HG02973 (cell line): ENCODE results near the gene NEU2.
"Not testable (repeated sequence)": the region's sequence is repeated elsewhere in the genome, so short reads cannot be mapped to it uniquely, and the experiment has no call there.

Experiments
- ATAC-seq: cut with Tn5 transposase; IDR thresholded peaks from one replicate; pipeline ENCODE4 v1.9.1; 2021; ENCODE audit warnings: moderate library complexity; ENCODE audit not compliant: unreplicated experiment

Gene NEU2

GRCh38 chr2:233010569-233011267 lies 21.8 kb upstream of the NEU2 start:
- no peak for ATAC-seq

- ATAC-seq = no peak
These were observed 21.2 kb upstream of the NEU2 start for GRCh38 chr2:233011268-233011650.

- ATAC-seq = no peak
These were observed 20.8 kb upstream of the NEU2 start for GRCh38 chr2:233011702-233012131.

- ATAC-seq = no peak
These were observed 20.0 kb upstream of the NEU2 start for GRCh38 chr2:233012301-233012971.

GRCh38 chr2:233013027-233013461 lies 19.4 kb upstream of the NEU2 start, which contains the start of gene NGEF:
Gene NGEF, minus strand, starts transcription at chr2:233013256. Its CDS starts 38,366 bp downstream, at chr2:232974890.
- no peak for ATAC-seq

- ATAC-seq = no peak
These were observed 18.8 kb upstream of the NEU2 start for GRCh38 chr2:233013650-233014049.

GRCh38 chr2:233015019-233015645 lies 17.3 kb upstream of the NEU2 start:
- no peak for ATAC-seq

- no peak for ATAC-seq
These were observed 14.5 kb upstream of the NEU2 start for GRCh38 chr2:233017947-233018346.

- not testable (repeated sequence) for ATAC-seq
These were observed 12.9 kb upstream of the NEU2 start for GRCh38 chr2:233019610-233020009.

- ATAC-seq = no peak
These were observed 12.0 kb upstream of the NEU2 start for GRCh38 chr2:233020454-233020853.

GRCh38 chr2:233021771-233022170 lies 10.7 kb upstream of the NEU2 start:
- ATAC-seq = no peak

- no peak for ATAC-seq
These were observed 9.9 kb upstream of the NEU2 start for GRCh38 chr2:233022561-233022960.

- no peak for ATAC-seq
These were observed 9.3 kb upstream of the NEU2 start for GRCh38 chr2:233023007-233023760.

- no peak for ATAC-seq
These were observed 8.6 kb upstream of the NEU2 start for GRCh38 chr2:233023761-233024410.

- ATAC-seq = no peak
These were observed 6.8 kb upstream of the NEU2 start for GRCh38 chr2:233025706-233026105.

GRCh38 chr2:233026198-233026813 lies 6.2 kb upstream of the NEU2 start:
- ATAC-seq = no peak

GRCh38 chr2:233029321-233029720 lies 3.2 kb upstream of the NEU2 start:
- ATAC-seq = no peak

GRCh38 chr2:233031556-233032500 lies 644 bp upstream of the NEU2 start:
- no peak for ATAC-seq

GRCh38 chr2:233033672-233034071 lies 1.2 kb downstream of the NEU2 start:
- ATAC-seq = no peak
